Astrocyte (in vitro differentiated cells and primary cell): ENCODE data around the gene DNMBP.

Source experiments
- EZH2 ChIP-seq: IDR thresholded peaks from 2 replicates; pipeline ENCODE4 v1.6.1; 2012; ENCODE audit warnings: mild to moderate bottlenecking, low read length, inconsistent platforms; ENCODE audit not compliant: insufficient read depth
- TF ChIP-seq, protein P1 (sequence below): IDR thresholded peaks from 2 replicates; pipeline ENCODE4 v1.5.1; 2011; ENCODE audit warnings: low read depth, mild to moderate bottlenecking, inconsistent platforms, low read length, moderate library complexity; ENCODE audit not compliant: insufficient read depth

DNA sequence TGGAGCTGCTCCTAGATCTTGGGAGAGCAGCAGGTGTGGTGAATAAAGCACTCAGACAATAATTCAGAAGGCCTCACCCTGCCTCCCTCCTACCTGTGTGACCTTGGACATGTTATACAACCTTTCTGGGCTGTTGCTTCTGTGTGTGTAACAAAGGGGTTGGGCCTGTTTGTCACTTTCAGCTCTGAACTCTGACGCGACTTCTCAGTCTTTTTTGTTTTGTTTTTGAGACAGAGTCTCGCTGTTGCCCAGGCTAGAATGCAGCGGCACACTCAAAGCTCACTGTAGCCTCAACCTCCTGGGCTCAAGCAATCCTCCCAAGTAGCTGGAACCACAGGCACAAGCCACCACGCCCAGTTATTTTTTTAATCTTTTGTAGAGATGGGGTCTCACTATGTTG, 89.3 kb downstream of the DNMBP start:
- TF ChIP-seq, protein P1, sequence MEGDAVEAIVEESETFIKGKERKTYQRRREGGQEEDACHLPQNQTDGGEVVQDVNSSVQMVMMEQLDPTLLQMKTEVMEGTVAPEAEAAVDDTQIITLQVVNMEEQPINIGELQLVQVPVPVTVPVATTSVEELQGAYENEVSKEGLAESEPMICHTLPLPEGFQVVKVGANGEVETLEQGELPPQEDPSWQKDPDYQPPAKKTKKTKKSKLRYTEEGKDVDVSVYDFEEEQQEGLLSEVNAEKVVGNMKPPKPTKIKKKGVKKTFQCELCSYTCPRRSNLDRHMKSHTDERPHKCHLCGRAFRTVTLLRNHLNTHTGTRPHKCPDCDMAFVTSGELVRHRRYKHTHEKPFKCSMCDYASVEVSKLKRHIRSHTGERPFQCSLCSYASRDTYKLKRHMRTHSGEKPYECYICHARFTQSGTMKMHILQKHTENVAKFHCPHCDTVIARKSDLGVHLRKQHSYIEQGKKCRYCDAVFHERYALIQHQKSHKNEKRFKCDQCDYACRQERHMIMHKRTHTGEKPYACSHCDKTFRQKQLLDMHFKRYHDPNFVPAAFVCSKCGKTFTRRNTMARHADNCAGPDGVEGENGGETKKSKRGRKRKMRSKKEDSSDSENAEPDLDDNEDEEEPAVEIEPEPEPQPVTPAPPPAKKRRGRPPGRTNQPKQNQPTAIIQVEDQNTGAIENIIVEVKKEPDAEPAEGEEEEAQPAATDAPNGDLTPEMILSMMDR, result no peak
- TF ChIP-seq EZH2, result no peak
